ENCODE data around the gene ZNF214. TPM values are rescaled to one million over a fixed set of nuclear protein-coding genes. Genes with fewer than 3 reads are reported as not detected.

The ZNF214 gene
- total RNA-seq, 4 donors from 2014 or later = 0.57 to 2.0 (median 1.3) TPM

GRCh38 chr11:7016011-7016410 lies 4.1 kb downstream of the ZNF214 start:
- no peak for TF ChIP-seq CTCF (IDR thresholded peaks at IDR 0.05; ENCODE audit: low read depth)

- TF ChIP-seq CTCF (IDR thresholded peaks at IDR 0.05; ENCODE audit: low read depth) = no peak
Measured at GRCh38 chr11:7014118-7014517, 6.0 kb downstream of the ZNF214 start.

GRCh38 chr11:7004482-7004881 lies 15.7 kb downstream of the ZNF214 start:
- no peak for TF ChIP-seq CTCF (IDR thresholded peaks at IDR 0.05; ENCODE audit: low read depth)

DNA sequence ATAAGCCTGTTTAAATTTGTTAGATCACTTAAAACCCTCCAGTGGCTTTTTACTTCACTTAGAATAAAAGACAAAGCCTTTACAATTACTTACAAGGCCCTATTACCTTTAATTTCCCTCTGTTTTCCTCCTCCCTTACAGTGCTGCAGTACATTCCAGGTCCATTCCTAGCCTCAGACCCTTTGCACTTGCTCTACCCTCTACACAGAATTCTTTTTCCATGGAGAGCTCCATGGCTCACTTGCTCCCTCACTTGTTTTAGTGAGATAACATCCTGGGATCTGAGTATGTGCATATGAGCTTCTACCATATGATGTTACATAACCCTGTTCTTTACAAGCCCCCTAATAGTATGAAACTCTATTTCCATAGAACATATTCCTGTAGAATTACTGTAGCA lies 24.4 kb downstream of the ZNF214 start:
- no peak for TF ChIP-seq CTCF (IDR thresholded peaks at IDR 0.05; ENCODE audit: low read depth)

GRCh38 chr11:6992457-6993417 lies 27.4 kb downstream of the ZNF214 start:
- no peak for TF ChIP-seq CTCF (IDR thresholded peaks at IDR 0.05; ENCODE audit: low read depth)

DNA sequence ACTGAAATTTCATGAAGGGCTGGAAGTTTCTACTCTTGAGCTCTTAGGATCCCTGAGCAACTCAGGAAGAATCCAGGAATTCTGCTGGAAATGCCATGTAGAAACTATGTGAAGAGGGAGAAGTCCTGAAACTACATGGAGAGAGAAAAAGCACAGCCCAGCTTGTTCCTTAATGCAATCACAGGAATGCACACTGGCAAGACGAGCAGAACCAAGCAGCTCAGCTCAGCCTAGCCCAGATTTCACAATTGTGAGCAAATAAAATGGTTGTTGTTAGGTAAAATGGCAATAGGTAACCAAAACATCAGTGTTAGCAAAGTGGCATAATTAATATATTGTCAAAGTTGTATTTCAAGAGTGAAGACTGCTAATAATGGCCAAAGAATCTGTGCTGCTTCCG lies 28.1 kb downstream of the ZNF214 start:
- no peak for TF ChIP-seq CTCF (IDR thresholded peaks at IDR 0.05; ENCODE audit: low read depth)

DNA sequence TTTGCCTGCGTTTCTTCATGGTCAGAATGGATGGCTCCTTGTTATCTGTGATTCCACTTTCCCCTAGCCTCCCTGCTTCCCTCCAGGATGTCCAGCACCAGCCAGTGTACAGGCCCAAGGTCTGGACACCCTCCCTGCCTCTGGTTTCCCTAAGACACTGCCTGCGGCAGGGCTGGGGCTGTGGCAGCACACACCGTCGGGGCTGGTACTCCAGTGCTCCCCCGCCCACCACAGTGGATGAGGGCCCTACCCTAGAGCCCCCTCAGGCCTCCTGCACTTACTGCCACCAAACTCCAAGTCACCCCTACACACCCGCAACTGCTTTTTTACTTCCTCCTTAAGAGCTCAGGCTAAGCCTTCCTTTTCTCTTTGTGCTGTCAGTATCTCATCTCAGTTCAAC lies 28.9 kb downstream of the ZNF214 start:
- no peak for TF ChIP-seq CTCF (IDR thresholded peaks at IDR 0.05; ENCODE audit: low read depth)

Measured in subcutaneous adipose tissue (tissue), 4 donors.